IMR-90 (cell line): ENCODE measurements around the gene ALK. TPM values are rescaled to one million over a fixed set of nuclear protein-coding genes. Genes with fewer than 3 reads are reported as not detected.

Experiments used
- ATAC-seq: fragments of 200-7000 bp; cut with Tn5 transposase; 2 replicates; pipeline ENCODE4 v1.9.1; 2020; ENCODE audit warnings: low read depth, mild to moderate bottlenecking, moderate library complexity
- BruUV-seq: library from RNA; stranded (reverse); fragments of 400-500 nt; replicated peaks from 2 replicates; lab custom pipeline; 2021; lab: Mats Ljungman, UMichigan
- CTCF ChIA-PET: fragments of 300-600 bp; formaldehyde crosslinking; extraction: SDS; loops from one replicate; lab custom pipeline; 2021; ENCODE audit warnings: antibody characterized with exemption; lab: Yijun Ruan, JAX
- POLR2A ChIA-PET: fragments of 300-600 bp; sonication (Branson Sonifier 250); formaldehyde crosslinking; loops from one replicate; lab custom pipeline; 2022; ENCODE audit warnings: antibody characterized with exemption; ENCODE audit not compliant: unreplicated experiment; lab: Charles Lee
- DNase-seq: peaks from one replicate; pipeline ENCODE4 v3.0.0; 2013
- H2AFZ ChIP-seq: replicated peaks from 2 replicates; pipeline ENCODE3; 2013; ENCODE audit warnings: low read length, mild to moderate bottlenecking; ENCODE audit not compliant: poor library complexity
- H2AK5ac ChIP-seq: 2 replicates; pipeline ENCODE4 v1.6.1; 2013; ENCODE audit warnings: low read depth, low read length, inconsistent platforms
- H2AK9ac ChIP-seq: replicated peaks from 2 replicates; pipeline ENCODE3; 2013; ENCODE audit warnings: mild to moderate bottlenecking, low read depth, low read length, moderate library complexity; ENCODE audit not compliant: poor library complexity
- H2BK120ac ChIP-seq: 2 replicates; pipeline ENCODE4 v1.6.1; 2013; ENCODE audit warnings: low read depth, low read length, inconsistent platforms
- H2BK15ac ChIP-seq: 3 replicates; pipeline ENCODE4 v1.6.1; 2013; ENCODE audit warnings: low read depth, low read length, inconsistent platforms
- H2BK20ac ChIP-seq: 2 replicates; pipeline ENCODE4 v1.6.1; 2013; ENCODE audit warnings: low read depth, mild to moderate bottlenecking, inconsistent platforms, low read length, moderate library complexity
- H2BK5ac ChIP-seq: 2 replicates; pipeline ENCODE4 v1.6.1; 2013; ENCODE audit warnings: mild to moderate bottlenecking, low read depth, low read length, inconsistent platforms; ENCODE audit not compliant: poor library complexity, severe bottlenecking
- H3K14ac ChIP-seq: replicated peaks from 2 replicates; pipeline ENCODE4 v1.6.1; 2013; ENCODE audit warnings: low read depth, low read length, inconsistent platforms
- H3K18ac ChIP-seq: 2 replicates; pipeline ENCODE4 v1.6.1; 2013; ENCODE audit warnings: low read depth, low read length, control low read depth
- H3K23ac ChIP-seq: 2 replicates; pipeline ENCODE4 v1.6.1; 2013; ENCODE audit warnings: low read depth, low read length, inconsistent platforms
- H3K27ac ChIP-seq: 2 replicates; pipeline ENCODE4 v1.5.1; 2013; ENCODE audit warnings: mild to moderate bottlenecking, control low read depth, low read length; ENCODE audit not compliant: insufficient read depth
- H3K27me3 ChIP-seq: 2 replicates; pipeline ENCODE4 v1.6.1; 2013; ENCODE audit warnings: low read length; ENCODE audit not compliant: control insufficient read depth, insufficient read depth
- H3K36me3 ChIP-seq: 2 replicates; pipeline ENCODE4 v1.6.1; 2013; ENCODE audit warnings: low read length, mixed read lengths; ENCODE audit not compliant: control insufficient read depth, insufficient read depth
- H3K4ac ChIP-seq: 2 replicates; pipeline ENCODE4 v1.6.1; 2013; ENCODE audit warnings: low read depth, low read length, inconsistent platforms
- H3K4me1 ChIP-seq: 2 replicates; pipeline ENCODE4 v1.6.1; 2013; ENCODE audit warnings: low read length, mixed read lengths; ENCODE audit not compliant: control insufficient read depth, insufficient read depth
- H3K4me2 ChIP-seq: 2 replicates; pipeline ENCODE4 v1.6.1; 2013; ENCODE audit warnings: low read depth, mild to moderate bottlenecking, control low read depth, low read length, moderate library complexity
- H3K4me3 ChIP-seq: 2 replicates; pipeline ENCODE4 v1.5.1; 2013; ENCODE audit warnings: low read depth, mild to moderate bottlenecking, control low read depth, low read length, moderate library complexity; ENCODE audit not compliant: insufficient read depth
- H3K56ac ChIP-seq: 2 replicates; pipeline ENCODE4 v1.6.1; 2013; ENCODE audit warnings: low read length, inconsistent platforms; ENCODE audit not compliant: insufficient read depth; ENCODE audit errors: extremely low read depth
- H3K79me1 ChIP-seq, 2 experiments: 2 replicates each; pipeline ENCODE4 v1.6.1; 2013; ENCODE audit warnings: low read length in 2 of 2, inconsistent platforms in 1 of 2, low read depth in 1 of 2
- H3K9ac ChIP-seq: 2 replicates; pipeline ENCODE4 v1.6.1; 2013; ENCODE audit warnings: low read depth, low read length, control low read depth
- H3K9me1 ChIP-seq: 2 replicates; pipeline ENCODE4 v1.6.1; 2013; ENCODE audit warnings: low read length, inconsistent platforms; ENCODE audit not compliant: insufficient read depth
- H3K9me3 ChIP-seq: 2 replicates; pipeline ENCODE4 v1.6.1; 2013; ENCODE audit warnings: low read length; ENCODE audit not compliant: control insufficient read depth, insufficient read depth
- H4K20me1 ChIP-seq: 2 replicates; pipeline ENCODE4 v1.6.1; 2013; ENCODE audit warnings: low read length, inconsistent platforms; ENCODE audit not compliant: insufficient read depth
- H4K5ac ChIP-seq: 2 replicates; pipeline ENCODE4 v1.6.1; 2013; ENCODE audit warnings: mild to moderate bottlenecking, low read depth, low read length, control low read depth
- H4K8ac ChIP-seq, 2 experiments: 2 replicates each; pipeline ENCODE4 v1.6.1; 2013; ENCODE audit warnings: low read depth in 2 of 2, low read length in 2 of 2, control low read depth in 1 of 2, inconsistent platforms in 1 of 2
- H4K91ac ChIP-seq: 2 replicates; pipeline ENCODE4 v1.6.1; 2013; ENCODE audit warnings: low read depth, low read length, inconsistent platforms; ENCODE audit not compliant: insufficient read depth
- BHLHE40 ChIP-seq: fragments of 150-350 bp; IDR thresholded peaks from 2 replicates; pipeline ENCODE4 v1.6.1; 2016; ENCODE audit warnings: mild to moderate bottlenecking, low read depth, low read length
- POLR2A ChIP-seq: IDR thresholded peaks from 2 replicates; pipeline ENCODE4 v1.6.1; 2012; ENCODE audit warnings: mild to moderate bottlenecking, low read depth, low read length
- RAD21 ChIP-seq: IDR thresholded peaks from 2 replicates; pipeline ENCODE4 v1.6.1; 2012; ENCODE audit warnings: low read length, improper control_type of control experiment
- RCOR1 ChIP-seq: IDR thresholded peaks from 2 replicates; pipeline ENCODE4 v1.6.1; 2012; ENCODE audit warnings: mild to moderate bottlenecking, low read length, improper control_type of control experiment; ENCODE audit not compliant: insufficient replicate concordance
- RFX5 ChIP-seq: IDR thresholded peaks from 2 replicates; pipeline ENCODE4 v1.8.0; 2012; ENCODE audit warnings: low read depth, mild to moderate bottlenecking, low read length, moderate library complexity
- SMC3 ChIP-seq: fragments of 150-350 bp; IDR thresholded peaks from 2 replicates; pipeline ENCODE4 v1.6.1; 2016; ENCODE audit warnings: low read depth, mild to moderate bottlenecking, antibody characterized with exemption, low read length, moderate library complexity
- WGBS, 2 experiments: methylation state at CpG; one replicate each; pipeline versions ENCODE4 v1.1.5 to v1.1.7; 2013; ENCODE audit warnings: missing lambda C conversion rate in 2 of 2; ENCODE audit not compliant: insufficient read length in 1 of 2; ENCODE audit errors: extremely low coverage in 2 of 2; 5-methylcytosine and 5-hydroxymethylcytosine counted together
- dilution Hi-C: fragments of 300-500 bp; cut with HindIII; formaldehyde crosslinking; loops from one replicate; pipeline ENCODE4 v1.14.3; 2018; ENCODE audit warnings: low sequenced_read_pairs; ENCODE audit not compliant: unreplicated experiment
- in situ Hi-C: fragments of 300-500 bp; cut with MboI; formaldehyde crosslinking; loops from 3 replicates; pipeline ENCODE4 v1.14.3; 2019; ENCODE audit warnings: low sequenced_read_pairs, inconsistent platforms, mixed read lengths
- intact Hi-C: fragments of 100-400 bp; cut with micrococcal nuclease; formaldehyde crosslinking; loops from 2 replicates; pipeline ENCODE4 v1.10.0; 2022
- polyA plus RNA-seq, 3 experiments: library from polyadenylated mRNA; depleted of rRNA; stranded (reverse); fragments of >200 nt; gene quantifications; 2 replicates each; pipeline ENCODE4 v1.2.3, GENCODE V29; 2012; ENCODE audit warnings: low replicate concordance in 1 of 3
- total RNA-seq: library from RNA; depleted of rRNA; stranded (reverse); fragments of >200 nt; gene quantifications from 2 replicates; pipeline ENCODE4 v1.2.3, GENCODE V29; 2012

The ALK gene
- total and polyA plus RNA-seq, 2 of the 4 experiments (the other 2 are of a cell fraction): not detected

DNA sequence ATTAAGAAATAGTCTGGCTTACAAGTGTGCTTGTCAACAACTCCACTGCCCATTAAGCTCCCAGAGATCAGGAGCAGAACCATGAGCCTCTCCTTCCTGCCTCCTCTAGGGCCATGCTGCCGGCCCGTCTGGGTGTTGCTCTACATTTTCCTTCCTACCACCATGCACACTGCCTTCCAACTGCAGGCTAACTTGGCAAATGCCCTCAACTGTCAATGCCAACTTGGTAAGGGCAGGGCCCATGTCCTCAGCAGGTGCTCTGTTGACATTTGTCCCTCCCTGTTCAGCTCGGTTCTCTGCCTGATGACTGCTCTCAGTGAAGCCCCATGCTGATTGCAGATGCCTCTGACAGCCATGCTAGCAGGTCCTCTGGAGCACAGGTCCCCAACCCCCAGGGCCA lies 345.2 kb downstream of the ALK start:
- no peak overlapping the region for H3K4me3 ChIP-seq

More for the DNA sequence above, 345.2 kb downstream of the ALK start:
- H2AK9ac ChIP-seq: no peak overlapping the region
- H2BK15ac ChIP-seq: no peak overlapping the region
- no peak overlapping the region for H4K5ac ChIP-seq
- no peaks in the 10 kb centered on the region for H3K36me3 ChIP-seq
- H3K23ac ChIP-seq: no peak overlapping the region
- TF ChIP-seq POLR2A (no peak), BHLHE40 (no peak), SMC3 (no peak), RCOR1 (no peak), RFX5 (no peak), RAD21 (no peak)
- H3K27me3 ChIP-seq: peaks cover 5% of the 10 kb centered on the region
- intact Hi-C loops: no loop called here
- H3K18ac ChIP-seq: no peak overlapping the region
- H2BK120ac ChIP-seq: no peak overlapping the region
- no peaks in the 10 kb centered on the region for H4K20me1 ChIP-seq
- no peak overlapping the region for H3K4me2 ChIP-seq
- ChIA-PET CTCF (no interaction called here), POLR2A (no interaction called here)
- ATAC-seq: no peak
- dilution Hi-C loops: no loop called here
- in situ Hi-C loops: no loop called here
- no peak overlapping the region for H3K56ac ChIP-seq
- no peak overlapping the region for H2BK20ac ChIP-seq
- no peak overlapping the region for H2AFZ ChIP-seq
- H3K4ac ChIP-seq: no peak overlapping the region
- no peak overlapping the region for H2AK5ac ChIP-seq
- no peaks in the 10 kb centered on the region for H3K9me3 ChIP-seq
- no TSS peak for BruUV-seq
- DNase-seq: no peak
- H2BK5ac ChIP-seq: no peak overlapping the region
- WGBS, 2 experiments: no CpG with 5 or more reads among the region's 3 CpGs
- H3K14ac ChIP-seq: no peak overlapping the region
- H4K8ac ChIP-seq: no peak overlapping the region
- H3K27ac ChIP-seq: no peak overlapping the region
- H3K9me1 ChIP-seq: no peaks in the 10 kb centered on the region; the same call in 1 of the 2 replicates
- H3K9ac ChIP-seq: no peak overlapping the region
- no peaks in the 10 kb centered on the region for H3K79me1 ChIP-seq
- no peaks in the 10 kb centered on the region for H3K4me1 ChIP-seq
- no peak overlapping the region for H4K91ac ChIP-seq
